Right kidney (tissue), 1 donor: ENCODE results near the gene WNK2.

Experiments
- DNase-seq: peaks from one replicate; pipeline ENCODE4 v3.0.0-alpha.2; 2016

WNK2 gene

DNA sequence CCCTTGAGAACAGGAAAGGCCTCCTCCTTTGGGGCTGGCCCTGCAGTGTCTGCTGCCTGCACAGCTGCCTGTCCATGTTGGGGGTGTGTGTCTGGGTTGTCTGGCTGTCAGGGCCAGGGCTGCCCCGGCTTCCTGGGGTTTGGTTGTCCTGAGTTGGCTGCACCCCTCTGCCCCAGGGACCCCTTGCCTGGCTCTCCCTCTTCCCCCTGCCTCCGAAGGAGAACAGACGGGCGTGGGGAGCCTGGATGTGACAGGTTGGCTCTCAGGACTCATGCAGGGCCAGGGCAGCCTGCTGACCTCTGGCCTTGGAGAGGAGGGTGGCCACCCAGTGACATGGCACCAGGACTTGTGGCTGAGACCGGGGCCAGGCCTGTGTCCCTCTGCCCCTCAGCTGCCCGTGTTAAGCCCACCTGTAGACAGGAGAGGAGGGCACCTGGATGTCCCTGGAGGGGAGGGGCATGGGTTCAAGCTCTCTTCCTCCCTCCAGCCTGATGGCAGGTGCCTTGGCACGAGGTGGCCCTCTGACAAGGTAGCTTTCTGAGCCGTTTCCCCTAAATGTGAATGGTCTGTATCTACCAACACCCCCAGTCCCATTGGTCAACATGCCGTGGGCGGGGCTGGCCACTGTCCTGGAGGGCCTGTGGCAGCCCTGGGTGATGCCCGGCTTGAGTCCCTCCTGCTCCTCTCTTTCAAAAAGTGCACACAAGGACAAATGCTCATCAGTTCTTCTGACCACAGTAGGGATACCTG lies 34.9 kb downstream of the WNK2 start:
- DNase-seq: no peak

DNA sequence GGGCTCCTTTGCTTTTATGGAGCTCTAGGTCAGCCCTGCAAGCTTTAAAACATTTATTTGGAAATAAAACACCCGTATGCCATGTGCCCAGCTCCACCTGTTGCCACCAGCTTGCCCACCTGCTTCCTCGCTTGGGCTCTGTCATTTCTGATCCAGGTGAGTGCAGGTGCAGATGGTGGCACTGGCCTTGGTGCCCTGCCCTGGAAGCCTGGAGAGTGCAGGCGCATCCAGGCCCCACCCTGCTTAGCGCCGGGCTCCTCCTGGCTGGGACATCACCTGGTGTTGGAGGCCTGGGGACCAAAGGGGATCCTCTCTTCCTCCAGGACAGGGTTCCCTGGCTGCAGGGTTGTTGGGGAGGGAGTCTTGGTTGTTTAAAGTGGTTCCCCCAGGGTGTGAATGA lies 35.8 kb downstream of the WNK2 start:
- DNase-seq: no peak

DNA sequence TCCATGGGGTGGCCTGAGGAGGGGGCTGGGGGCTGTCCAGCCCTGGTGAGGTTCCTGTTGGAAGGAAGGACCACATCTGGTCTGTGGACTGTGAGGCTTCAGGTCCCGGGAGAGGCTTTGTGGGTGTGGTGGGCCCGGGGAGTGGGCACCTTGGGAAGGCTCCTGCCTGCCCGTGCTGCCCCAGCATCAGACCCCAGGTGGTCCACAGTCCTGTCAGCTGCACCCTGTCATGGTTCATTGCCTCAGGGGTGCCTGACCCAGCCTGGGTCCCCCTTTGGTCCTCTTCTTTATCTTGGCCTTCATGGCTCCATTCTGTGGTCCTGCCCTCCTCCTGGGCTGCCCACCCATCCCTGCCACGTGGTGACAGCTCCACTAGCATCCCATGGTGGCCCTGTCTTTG lies 36.7 kb downstream of the WNK2 start:
- no peak for DNase-seq

DNA sequence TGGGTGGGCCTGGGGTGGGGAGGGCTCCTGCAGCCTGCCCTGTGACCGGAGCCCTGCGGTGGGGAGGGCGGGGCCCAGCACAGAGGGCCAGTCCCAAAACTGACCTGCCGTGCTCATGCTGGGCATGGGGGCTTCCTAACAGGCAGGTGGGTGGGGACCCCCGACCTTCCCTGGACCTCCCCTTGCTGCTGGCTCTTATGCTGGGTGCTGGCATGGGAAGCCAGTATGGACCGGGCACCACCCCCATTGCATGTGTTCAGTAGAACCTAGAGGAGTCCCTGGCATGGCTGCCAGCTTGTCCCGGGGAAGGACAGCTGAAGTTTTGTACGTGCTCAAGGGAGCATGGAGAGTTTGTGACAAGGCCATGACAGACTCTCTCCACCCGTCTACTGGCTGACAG lies 37.1 kb downstream of the WNK2 start:
- no peak for DNase-seq

DNA sequence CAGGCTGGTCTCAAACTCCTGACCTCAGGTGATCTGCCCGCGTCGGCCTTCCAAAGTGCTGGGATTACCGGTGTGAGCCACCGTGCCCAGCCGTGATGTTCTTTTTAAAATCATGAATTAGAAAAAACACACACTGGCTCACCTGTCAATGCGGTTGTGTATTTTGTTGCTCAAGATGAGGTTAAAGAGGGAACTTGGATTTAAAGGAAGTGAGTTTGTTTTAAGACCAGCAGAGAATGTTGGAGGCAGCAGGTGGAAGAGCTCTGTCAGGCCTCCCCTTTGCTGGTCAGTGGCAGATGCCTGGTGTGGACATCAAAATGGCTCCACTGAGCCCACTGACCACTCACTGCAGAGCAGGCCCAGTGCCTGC lies 38.9 kb downstream of the WNK2 start:
- no peak for DNase-seq

DNA sequence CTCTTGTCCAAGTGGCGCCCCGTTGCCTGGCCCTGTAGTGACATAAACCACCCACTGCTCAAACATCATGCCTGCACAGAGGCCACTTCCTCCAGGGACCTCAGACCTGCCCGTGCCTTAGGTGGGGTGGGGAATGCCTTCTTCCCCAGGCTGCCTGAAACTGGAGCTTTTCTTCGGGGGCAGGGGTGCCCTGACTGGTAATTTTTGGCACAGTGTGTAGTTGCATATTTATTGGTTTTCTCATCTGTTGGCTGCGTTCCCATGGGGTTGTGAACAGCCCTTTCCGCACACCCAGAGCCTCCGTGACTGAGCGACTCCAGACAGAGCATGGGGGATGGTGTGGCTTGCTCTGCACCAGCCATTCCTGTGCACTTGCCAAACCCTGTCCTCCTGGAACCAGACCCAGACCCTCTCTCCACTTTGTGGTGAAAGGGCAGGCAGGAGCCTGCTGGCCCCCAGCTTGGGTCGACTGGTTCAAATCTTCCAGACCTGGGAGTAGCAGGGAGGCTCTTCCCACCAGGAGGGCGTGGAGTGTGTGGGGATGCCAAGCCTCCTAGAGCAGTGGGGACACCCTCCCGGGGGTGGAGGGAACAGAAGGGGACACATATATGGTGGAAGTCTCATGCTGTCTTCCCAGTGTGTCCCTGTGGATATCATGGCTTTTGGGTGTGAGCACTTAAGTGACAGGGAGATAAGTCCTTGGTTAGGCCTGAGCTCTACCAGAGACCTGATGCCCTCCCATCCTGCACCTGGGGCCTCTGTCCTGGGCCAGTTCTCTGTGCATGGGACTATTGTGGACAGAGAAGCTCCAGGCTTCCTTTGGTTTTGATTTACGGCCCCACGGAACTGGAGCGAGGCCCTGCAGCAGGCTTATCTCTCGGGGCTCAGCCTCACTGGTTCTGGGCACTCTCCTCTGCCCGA lies 39.6 kb downstream of the WNK2 start:
- no peak for DNase-seq

DNA sequence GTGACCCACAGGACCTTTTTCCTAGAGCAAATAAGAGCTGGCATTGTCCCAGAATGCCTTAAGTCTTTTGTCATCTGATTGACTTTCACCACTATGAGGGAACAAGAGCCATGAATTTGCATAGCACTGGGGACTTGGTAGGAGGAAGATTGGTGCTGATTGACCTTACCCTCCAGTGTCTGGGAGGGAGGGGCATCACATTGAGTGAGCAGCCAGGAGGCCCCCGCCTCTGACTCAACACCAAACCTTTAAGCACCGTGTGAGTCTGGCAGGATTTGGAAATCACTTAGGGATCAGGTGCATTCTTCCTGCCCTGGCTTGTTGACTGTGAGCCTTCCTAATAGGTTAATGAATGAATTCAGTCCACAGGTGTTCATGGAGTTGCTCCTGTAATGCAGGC lies 40.7 kb downstream of the WNK2 start:
- no peak for DNase-seq

DNA sequence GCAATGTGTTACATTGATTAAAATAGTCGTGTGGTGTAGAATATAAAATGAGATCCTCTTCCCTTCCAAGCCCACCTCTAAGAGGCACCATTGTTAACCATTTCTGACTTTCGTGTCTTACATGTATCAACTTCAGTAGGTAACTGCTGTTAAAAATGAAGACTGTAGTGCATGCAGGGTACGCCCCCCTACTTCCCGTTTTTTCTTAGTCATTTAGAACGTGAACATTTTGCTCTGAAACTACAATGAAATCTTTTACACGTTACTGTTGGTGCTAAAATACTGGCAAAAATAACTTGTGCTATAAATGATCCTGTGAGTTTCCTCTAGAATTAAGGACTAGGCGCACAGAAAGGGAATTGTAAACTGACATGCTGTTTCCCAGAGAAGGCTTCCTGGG lies 41.5 kb downstream of the WNK2 start:
- no peak for DNase-seq

DNA sequence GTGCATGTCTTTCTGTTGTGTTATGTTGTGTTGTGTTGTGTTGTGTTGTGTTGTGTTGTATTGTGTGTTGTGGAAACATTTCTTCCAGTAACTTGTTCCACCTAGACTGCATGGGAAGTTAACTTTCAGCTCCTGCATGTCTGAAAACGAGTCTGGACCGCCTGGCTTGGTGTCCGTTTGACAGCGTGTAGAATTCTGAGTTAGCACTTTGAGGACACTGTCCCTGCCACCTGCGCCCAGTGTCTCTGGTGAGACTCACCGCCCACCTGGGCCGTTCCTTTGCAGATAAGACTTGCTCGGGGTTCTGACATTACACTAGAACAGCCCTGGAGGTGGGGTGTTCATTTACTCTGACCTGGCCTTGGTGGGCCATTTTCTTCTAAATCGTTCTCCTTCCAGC lies 42.0 kb downstream of the WNK2 start:
- no peak for DNase-seq

DNA sequence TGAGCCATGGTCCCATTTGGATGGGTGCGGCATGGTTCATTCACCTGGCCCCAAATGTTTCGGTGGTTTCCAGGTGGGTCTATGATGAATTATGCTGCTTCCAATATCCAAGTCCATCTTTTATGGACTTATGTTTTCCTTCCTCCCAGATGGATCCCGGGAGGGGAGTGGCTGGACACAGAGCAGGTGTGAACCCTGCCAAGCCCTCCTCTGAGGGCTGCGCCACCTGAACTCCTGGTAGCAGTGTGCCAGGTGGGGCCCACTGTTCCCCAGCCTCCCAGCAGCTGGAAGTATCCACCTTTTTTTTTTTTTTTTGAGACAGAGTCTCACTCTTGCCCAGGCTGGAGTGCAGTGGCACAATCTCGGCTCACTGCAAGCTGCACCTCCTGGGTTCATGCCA lies 42.9 kb downstream of the WNK2 start:
- no peak for DNase-seq

DNA sequence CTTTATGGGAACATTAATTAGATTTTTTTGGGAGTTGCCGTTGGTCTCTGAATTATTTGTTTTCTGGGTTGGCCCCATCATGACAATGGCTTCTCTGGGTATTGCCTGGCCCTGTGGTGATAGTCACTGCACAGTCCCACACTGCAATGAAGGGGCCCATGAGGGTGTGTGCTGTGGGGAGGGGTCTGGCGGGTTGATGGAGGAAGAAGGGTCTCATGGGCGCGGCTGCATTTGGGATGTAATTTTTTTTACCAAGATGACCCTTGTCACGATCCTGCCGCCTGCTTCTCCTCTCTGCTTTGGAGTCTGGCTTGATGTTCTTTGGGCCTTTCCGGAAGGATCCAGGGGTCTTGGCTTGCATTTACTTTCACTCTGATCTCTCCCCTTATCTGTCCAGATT lies 44.1 kb downstream of the WNK2 start:
- DNase-seq: no peak

DNA sequence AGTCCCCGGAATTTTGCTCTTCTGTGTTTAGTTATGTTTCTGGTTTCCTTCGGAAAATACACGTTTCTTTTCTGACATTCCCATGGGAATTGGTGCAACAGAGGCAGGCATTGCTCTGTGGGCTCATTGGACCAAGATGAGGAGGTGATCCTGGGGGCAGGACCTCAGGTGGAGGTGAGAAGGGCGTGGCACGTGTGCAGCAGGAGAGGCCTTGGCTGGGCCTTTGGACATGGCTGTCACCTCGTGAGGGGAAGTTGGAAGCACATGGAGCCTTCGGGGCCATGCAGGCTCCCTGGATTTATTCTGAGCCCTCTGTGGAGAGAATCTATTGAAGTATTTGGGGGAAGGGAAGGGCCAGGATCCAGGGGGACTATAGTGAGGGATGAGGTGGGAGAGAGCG lies 44.5 kb downstream of the WNK2 start:
- no peak for DNase-seq

DNA sequence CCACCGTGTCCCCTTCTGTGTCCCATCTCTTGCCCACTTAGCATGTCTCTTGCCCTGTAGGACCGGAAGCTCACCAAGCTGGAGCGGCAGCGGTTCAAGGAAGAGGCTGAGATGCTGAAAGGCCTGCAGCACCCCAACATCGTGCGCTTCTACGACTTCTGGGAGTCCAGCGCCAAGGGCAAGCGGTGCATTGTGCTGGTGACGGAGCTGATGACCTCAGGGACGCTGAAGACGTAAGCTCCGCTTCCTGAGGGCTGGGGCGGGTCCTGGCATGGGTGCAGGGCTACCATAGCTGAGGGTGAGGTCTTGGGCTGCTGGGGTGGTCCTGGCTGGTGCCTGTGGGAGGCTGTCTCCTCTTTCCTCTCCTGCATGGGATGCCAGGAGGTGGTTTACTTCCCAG lies 45.7 kb downstream of the WNK2 start:
- no peak for DNase-seq

DNA sequence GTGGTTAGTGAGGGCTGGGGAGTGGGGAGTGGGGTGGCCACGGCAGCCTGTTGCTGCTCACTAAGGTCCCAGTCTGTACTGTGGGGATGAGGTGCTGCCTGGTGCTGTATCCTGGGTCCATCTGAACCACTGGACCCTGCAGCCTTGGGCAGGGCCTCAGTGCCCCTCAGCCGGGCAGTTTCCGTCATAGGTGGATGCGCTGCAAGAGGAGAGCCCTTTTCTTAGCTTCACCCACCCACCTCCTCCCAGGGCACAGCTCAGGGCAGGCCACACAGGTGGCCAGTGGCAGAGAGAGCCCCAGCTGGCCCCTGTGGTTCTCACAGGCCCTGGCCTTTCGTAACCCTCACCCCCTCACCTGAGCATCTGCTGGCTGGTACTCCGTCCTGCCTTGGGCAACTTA lies 46.2 kb downstream of the WNK2 start:
- no peak for DNase-seq

DNA sequence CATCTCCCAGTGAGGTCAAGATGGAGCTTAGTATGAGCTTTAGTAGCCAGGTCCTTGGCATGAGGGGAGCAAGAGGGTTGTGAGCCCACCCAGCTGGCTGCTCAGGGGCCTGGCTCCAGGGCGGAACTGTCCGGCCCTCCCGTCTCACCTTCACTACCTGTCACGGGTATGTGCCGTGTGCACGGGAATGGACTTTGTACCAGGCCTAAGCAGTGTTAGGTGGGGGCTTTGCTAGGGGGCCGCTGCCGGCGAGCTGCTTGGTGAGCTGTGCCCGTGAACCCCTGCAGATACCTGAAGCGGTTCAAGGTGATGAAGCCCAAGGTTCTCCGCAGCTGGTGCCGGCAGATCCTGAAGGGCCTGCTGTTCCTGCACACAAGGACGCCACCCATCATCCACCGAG lies 46.7 kb downstream of the WNK2 start:
- no peak for DNase-seq

DNA sequence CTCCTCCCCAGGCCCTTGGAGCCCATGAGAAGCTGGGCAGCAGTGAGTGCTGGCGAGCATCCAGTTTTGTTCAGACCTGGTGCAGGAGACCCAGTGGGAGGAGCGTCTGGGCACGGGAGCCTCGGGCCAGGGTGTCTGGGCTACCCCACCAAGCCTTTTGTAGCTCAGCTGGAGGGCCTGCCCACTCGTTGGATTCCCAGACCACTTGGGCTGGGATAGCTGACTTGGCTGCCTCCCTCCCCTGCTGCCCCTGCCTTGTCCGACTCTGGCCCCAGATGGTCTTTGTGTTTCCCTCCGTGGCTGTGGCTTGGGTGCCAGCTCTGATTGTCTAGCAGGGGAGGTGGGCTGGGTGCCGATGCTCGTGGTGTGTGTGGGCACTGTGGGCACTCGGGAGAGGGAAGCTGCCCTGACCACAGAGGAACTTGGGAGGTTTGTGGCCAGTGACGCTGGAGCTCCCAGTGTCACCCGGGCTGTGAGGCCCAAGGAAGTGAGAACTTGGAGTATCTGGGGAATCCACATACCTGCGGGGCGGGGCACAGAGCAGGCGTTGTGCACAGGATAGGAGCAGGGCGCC lies 47.3 kb downstream of the WNK2 start:
- no peak for DNase-seq

DNA sequence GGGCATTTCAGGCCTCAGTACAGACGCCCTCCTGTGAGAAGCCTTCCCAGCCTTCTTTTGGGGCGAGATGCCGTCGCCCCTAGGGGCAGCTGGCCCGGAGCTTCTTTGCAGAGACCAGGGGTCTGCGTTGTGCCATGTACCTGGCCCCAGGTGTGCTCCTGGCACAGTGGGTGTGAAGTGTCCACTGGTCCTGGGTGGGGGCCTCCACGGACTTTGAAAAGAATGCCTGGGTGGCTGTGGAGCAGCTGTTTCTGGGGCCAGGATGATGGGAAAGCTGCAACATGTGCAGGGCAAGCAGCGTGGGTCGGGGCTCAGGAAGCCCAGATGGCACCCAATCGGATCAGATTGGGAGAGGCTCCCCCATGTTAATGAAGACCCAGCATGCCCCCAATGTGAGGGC lies 47.8 kb downstream of the WNK2 start:
- no peak for DNase-seq

DNA sequence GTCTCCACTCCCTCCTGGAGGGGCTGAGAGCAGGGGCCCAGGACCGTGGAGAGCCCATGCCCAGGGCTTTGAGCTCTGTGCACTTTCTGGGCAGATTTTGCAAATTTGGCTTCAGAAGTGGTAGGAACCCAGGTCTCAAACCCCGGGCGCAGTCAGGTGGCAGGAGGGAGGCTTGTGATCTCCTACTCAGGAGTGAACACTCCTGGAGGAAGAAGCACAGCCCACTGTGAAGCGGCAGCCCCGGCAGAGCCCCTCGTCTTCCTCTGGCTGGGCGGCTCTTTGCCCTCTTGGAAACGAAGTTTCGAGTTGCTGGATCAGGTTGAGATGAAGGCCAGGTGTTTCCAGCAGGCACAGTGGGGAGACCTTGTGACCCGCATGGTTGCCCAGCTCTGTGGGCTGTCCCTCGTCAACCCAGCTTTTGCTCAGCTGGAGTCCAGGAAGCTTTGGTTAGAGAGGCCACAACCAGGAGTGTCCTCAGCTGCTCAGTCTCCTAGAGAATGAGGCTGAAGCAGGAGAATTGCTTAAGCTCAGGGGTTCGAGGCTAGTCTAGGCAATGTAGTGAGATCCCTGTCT lies 48.5 kb downstream of the WNK2 start:
- no peak for DNase-seq

DNA sequence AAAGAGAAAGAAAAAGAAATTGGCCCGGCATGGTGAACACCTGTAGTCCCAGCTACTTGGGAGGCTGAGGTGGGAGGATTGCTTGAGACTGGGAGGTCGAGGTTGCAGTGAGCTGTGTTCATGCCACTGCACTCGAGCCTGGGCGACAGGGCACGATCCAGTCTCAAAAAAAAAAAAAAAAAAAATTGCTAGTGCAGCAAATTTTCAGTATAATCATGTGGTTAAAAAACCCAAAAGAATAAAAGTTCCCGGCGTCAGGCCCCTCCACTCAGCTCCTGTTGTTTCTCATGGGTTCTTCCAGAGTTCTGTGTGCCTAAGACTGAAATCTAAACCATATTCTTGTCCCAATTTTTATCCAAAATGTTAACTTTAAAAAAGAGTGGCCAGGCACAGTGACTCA lies 49.1 kb downstream of the WNK2 start:
- no peak for DNase-seq

DNA sequence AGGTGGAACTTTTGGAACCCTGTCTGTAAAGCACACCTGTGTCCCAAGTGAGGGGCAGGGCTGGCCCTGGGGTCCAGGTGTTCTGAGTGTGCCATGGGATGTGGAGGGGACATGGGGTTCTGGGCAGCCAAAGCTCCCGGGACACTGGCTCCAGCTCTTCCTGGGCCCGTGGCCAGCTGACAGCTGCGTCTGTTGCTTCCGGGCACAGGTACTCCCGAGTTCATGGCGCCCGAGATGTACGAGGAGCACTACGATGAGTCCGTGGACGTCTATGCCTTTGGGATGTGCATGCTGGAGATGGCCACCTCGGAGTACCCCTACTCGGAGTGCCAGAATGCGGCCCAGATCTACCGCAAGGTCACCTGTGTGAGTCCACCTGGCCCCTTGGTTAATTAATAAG lies 50.7 kb downstream of the WNK2 start:
- no peak for DNase-seq

DNA sequence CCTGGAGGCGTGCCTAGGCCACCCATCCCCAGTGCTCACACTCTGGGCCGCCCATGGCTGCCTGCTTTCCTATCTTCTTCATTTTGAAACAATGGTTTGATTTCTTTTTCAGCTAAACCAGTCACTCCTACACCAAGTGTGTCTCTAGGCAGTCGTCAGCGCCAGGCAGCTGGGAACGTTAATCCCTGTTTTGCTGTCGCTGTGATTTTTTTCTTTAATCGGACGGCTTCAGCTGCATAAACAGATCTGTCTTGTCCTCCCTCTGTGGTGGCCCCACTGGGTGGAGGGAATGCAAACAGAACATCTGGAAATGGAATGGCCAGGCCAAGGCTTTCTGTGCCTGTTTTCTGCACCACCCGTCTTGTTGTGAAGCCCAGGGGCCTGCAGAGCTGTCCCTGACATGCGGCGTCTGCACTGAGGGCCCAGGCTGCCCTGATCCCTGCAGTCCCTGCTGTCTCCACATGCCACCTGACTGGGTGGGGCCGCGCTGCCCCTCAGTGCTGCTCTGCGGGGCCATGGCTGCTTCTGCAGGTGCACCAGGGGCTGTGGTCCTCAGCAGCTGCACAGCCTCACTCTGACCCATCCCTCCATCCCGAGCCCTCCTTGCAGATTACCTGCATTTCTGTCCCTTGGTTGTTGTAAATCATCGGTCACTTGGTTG lies 51.5 kb downstream of the WNK2 start:
- DNase-seq: peak; percentile 52

DNA sequence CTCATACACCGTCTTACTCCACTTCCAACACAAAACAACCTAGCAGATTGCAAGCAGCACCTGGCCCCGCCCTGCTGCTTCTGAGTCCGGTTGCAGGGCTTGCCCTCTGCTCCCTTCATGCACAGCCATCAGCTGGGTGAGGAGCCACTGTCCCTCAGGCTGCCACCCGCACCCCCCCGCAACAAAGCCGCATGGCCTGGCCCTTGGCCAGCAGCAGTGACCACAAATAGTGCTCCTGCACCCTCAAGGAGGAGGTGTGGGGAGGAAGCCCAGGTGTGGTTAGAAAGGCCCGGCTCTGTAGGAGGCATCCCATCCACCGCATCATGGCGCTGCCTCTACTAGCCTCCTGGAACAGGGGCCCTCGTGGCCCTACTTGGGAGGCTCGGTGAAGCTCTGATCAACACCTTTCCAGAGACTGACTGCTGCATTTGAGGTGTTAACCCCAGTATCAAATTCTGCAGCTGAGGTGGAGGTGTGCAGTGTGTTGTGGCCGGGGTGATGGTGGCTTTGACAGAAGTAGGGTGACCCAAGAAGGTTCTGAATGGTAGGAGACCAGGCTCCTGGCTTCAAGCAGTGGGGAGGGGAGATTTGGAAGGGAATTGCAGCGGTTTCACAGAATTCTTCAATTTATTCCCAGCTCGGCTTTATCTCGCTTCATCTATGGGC lies 52.7 kb downstream of the WNK2 start:
- DNase-seq: no peak
